Measurements from ENCODE around the gene ITCH.
A peak's percentile ranks its signal among the peaks of the same experiment; 100 is the strongest.

The ITCH gene

GRCh38 chr20:34532320-34532719 is 169.2 kb downstream of the ITCH start:
- no peak for DNase-seq

DNA sequence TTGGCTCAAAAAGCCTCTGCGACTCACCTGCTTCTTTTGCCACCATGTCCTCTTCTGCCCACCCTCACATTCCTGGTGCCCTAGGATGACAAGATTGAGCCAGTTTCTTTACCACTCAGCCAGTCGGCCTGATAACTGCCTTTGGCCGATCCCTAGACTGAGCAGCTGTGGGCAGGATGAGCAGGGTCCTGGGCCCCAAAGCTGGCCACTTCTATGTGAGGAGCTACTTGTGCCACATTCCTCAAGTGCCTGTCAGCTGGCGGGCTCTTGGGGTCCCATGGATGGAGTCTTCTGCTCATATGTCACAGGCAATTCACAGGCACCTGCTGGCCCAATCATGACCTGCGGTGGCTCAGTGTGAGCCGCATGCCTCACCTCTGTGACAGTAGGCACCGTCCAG is 169.7 kb downstream of the ITCH start:
- no peak for DNase-seq

DNA sequence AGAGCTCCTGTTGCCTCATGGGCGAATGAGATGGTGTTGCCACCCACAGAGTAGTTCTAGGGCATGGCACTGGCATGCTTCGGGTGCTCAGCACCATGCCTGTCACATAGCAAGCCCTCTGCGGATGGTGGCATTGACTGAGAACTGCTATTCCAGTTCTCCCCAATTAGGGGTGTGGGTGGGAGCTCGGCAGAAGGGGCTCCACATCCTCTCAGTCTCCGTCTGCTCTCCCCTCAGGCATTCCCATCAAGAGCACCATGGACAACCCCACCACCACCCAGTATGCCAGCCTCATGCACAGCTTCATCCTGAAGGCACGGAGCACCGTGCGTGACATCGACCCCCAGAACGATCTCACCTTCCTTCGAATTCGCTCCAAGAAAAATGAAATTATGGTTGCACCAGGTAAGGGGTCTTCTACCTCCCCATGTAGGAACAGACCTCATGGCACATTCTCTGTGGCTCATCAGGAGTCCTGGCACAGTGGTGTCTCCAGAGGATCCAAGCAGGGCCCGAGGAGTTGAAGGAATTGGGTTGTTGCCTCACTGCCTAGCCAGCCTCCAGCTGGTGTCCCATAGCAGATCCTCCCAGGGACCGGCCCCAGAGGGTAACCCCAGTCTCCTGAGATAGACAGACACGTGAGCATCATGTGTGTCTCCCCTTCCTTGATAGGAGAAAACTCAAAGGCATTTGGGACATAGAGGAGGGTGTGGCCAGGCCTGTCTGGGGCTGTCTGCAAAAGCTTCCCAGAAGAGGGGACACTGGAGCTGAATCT is 171.5 kb downstream of the ITCH start:
- no peak for DNase-seq

DNA sequence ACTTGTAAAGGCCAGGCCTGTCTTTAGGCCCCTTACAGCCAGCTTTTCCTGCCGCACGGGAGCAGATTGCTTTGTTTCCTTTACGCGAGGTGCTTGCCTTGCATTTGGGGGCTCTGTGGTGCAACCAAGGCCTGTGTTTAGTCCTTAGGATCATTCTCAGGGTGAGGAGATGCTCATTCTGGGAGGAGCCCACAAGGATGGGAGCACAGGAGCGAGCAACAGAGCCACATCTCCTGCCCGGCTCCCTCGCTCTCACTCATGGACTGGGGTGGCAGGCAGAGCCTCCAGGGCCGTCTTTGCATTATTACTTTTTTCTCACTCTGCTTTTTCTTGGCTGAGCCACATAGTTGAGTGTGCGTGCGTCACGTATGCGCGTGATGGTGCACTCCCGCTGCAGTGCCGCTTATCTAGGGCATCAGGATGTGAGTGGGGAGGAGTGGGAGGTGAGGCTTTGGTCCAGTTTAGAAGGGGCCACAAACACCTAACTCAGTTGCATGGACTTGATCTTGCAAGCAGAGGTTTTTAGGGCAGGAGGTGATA is 172.3 kb downstream of the ITCH start:
- no peak for DNase-seq

- DNase-seq, result no peak
These were observed 172.8 kb downstream of the ITCH start for GRCh38 chr20:34535857-34536256.

GRCh38 chr20:34536798-34537394 is 173.8 kb downstream of the ITCH start:
- DNase-seq, result no peak

DNA sequence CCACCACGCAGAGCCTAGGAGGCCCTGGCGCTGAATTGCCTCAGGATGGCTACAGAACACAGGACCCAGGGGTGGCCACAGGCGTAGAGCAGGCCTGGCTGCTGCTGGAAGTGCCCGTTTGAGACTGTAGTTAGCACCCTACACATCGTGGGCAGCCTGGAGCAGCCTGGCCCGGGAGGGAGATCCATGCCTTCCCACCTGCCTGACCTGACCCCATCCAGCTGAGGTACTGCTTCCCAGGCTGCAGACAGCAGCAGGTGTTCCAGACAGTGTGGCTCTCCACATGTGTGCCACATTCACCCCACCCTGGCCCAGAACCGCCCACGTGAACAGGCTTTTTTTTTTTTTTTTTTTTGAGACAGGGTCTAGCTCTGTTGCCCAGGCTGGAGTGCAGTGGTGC is 174.6 kb downstream of the ITCH start:
- no peak for DNase-seq

GRCh38 chr20:34538671-34539123 is 175.6 kb downstream of the ITCH start:
- DNase-seq, result no peak

DNA sequence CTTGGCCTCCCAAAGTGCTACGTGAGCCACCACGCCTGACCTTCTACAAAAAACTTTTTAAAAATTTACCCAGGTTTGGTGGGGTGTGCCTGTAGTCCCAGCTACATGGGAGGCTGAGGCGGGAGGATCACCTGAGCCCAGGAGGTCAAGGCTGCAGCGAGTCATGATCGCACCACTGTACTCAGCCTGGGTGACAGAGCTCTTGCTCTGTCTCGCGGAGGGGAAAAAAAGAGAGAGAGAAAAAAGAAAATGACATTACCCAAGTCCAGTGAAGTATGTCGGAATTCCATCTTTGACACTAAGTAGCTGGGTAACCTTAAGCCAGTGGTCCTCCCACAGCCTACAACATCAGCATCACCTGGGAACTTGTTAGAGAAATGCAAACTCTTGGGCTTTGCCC is 176.7 kb downstream of the ITCH start:
- no peak for DNase-seq

- no peak for DNase-seq
These were observed 177.7 kb downstream of the ITCH start for GRCh38 chr20:34540596-34541263.

DNA sequence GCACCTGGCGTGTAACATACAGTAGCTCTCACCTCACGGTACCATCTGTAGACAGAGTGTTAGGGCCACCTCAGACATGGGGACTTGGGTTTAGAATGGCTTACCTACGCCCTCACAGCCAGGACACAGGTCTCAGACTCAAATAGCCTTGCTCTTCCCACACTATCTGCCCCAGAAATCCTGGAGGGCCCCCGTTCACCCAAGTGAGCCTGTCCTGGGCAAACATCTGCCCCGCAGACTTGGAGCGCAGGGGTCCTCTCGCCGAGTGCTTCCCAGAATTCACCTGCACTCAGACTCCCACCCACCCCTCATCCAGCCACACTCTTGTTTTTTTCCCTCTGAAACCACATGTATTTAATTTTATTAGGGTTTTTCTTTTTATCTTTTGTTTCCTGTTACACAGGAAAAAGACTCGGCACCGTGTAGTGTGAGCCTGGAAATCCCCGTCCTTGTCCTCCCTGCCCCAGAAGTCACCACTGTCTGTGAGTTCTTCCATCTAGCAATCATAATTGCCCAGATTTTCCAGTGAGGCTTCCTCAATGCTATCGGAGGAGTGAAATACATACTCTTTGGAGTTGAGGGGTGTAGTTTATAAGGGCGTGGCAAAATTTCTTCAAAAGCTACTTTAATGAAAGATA is 178.3 kb downstream of the ITCH start:
- DNase-seq, result no peak

GRCh38 chr20:34541917-34542316 is 178.8 kb downstream of the ITCH start:
- DNase-seq, result no peak

DNA sequence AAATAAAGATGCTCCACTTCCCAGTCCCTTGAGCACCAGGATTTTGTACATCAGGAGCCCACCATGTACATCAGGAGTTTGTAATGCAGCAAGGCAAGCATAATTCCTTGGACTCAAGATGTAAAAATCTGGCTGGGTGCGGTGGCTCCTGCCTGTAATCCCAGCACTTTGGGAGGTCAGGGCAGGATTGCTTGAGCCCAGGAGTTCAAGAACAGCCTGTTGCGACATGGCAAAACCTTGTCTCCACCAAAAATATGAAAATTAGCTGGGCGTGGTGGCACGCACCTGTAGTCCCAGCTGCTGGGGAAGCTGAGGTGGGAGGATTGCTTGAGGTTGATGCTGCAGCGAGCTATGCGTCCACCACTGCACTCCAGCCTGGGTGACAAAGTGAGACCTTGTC is 179.4 kb downstream of the ITCH start:
- no peak for DNase-seq

DNA sequence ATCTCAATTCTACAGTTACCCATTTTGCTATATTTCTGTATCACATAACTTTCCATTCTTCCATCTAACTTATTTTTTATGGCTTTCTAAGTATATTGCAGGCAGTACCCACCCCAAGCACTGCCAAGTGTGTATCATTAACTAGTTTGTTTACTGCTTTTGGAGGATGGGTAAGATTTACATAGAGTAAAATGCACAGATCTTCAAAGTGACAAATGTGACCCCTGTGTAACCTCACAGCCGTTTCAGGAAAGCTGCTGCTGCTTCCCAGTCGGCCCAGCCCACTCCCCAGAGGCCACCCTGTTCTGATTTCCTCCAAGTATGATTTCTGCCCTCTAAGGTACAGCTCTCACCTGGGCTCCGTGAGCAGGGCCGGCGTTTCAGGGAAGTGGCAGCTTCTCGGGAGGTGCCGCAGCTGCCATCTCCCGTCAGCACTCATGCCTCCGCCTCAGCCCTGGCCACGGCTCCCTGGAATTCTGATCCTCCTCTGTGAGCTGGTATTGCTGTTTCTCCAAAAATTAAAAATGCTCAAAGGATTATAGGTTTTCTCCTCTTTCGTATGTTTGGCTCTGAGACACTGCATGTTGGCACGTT is 180.5 kb downstream of the ITCH start:
- DNase-seq, result no peak

DNA sequence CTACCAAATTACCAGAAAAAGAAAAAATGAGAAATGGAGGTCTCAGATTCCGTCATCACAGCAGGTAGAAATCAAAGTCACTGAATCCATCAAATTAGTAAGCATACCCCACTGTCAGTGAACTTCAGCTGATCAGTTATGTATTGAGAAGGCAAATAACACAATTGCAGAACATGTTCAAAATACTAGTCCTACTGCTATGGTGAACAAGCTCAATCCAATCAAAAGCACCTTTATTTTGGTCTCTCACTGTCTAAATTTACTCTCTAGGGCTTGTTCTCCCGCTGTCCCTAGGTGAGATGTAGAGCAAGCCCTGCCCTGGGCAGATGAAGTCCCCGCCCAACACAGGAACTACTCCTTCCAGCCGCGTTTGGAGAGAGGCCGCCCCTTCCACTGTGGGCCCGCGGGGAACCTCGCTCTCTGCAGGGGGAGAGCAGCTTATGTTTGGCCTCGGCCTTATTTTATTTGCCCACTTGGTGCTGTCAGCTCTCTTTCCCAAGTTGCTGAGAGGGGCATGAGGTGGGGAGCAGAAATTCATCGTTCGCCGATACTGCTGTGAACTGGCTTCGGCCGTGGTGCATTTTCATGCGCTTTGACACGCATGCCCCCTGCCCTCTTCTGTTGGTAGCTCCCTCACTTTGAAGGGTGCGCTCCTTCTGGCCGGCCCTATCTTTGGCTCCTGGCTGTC is 181.2 kb downstream of the ITCH start:
- peak; percentile 52 for DNase-seq

DNA sequence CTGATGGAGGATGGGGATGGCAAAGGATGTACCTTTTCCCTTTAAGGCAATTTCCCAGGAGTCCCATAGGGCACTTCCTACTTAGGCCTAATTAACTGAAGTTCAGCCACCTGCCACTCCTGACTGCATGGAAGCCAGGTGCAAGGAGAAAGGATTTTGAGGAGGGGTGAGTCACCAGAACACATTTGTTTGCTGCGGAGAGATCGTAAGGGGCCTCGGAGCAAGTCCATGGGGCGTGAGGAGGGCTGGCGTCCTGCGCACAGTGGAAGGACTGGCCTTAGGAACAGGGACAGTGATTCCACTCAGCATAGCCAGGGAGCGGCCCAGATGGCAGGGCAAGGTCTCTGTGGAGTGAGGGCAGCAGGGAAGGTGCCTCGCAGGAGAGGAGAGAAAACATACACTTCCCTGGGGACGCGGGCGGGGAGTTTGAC is 183.7 kb downstream of the ITCH start:
- no peak for DNase-seq

GRCh38 chr20:34547844-34548613 is 185.0 kb downstream of the ITCH start:
- DNase-seq, result no peak

DNA sequence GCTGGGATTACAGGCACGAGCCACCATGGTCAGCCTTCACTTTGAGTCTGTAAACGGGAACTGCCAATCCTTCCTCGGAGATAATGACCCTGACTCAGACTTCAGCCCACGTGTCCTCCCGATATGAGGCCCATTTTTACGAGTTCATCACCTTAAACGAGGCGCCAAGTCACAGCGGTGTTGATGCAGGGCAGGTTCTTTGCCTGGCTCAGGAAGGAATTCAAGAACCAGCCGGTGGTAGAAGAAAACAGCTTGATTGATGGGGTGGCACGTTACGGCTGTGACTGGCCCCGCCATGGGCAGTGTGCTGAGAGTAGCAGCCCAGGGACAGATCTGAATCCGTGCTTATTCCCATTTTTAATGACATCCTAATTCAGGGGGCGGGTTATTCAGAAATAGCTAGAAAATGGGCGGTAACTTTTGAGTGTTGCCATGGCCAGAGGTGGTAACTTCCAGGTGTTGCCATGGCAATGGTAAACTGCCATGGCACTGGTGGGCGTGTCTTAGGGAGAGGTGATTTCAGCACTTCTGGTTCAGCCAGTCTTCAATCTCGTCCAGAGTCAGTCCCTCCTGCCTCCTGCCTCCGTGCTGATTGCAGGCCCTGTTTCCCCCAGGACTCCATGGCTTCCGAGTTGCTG is 186.3 kb downstream of the ITCH start:
- DNase-seq, result peak; percentile 50

DNA sequence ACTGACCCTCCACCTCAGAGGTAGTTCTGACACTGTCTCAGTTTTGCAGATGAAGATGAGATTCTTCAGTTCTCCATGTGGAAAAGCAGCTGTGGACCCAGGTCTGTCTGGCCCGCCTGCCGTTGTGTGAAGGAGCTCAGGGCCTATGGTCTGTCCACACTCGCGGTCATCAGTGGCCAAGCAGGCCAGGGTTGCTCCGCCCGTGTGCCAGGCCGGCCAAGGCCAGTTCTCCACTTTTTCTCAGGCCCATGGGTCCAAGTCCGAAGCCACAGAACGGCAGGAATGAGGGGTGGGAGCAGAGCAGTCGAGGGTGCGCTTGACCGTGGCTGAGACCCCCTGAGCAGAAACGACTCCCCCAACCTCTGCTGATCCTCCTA is 186.8 kb downstream of the ITCH start:
- DNase-seq, result no peak

GRCh38 chr20:34552569-34552968 is 189.5 kb downstream of the ITCH start:
- no peak for DNase-seq

Data from right kidney (tissue), 1 donor.